Measurements from ENCODE around the gene BCL11B.
A peak's percentile ranks its signal among the peaks of the same experiment; 100 is the strongest.

The BCL11B gene

DNA sequence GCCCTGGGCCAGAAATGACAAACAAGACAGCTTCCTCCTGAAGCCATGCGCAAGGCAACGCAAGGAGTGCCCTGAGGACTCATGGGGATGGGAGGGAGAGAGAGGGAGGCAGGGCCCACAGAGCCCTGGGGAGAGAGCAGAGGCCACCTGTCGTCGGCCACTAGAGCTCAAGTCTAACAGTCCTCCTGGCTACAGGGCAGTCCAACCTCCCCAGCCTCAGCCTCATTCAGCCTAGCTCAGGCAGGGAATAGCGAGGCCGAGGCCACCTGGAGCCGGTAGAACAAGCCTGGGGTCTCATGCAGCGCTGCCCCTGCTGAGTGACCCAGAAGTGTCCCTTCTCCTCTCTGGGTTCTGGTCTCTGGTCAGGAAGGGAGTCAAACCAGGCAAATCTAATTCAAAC is 69.5 kb downstream of the BCL11B start:
- H3K4me3 ChIP-seq (ENCODE audit: low read length), result no peak overlapping the region
- H3K9ac ChIP-seq (ENCODE audit: low read length), result no peak overlapping the region
- no peaks in the 10 kb centered on the region for H3K36me3 ChIP-seq (ENCODE audit: control insufficient read depth, insufficient read depth, low read length)
- H3K4me1 ChIP-seq (ENCODE audit: control insufficient read depth, insufficient read depth, low read length), result no peaks in the 10 kb centered on the region
- H3K27me3 ChIP-seq (ENCODE audit: control insufficient read depth, insufficient read depth, low read length), result no peaks in the 10 kb centered on the region
- H3K9me3 ChIP-seq (ENCODE audit: control insufficient read depth, low read length), result no peaks in the 10 kb centered on the region

DNA sequence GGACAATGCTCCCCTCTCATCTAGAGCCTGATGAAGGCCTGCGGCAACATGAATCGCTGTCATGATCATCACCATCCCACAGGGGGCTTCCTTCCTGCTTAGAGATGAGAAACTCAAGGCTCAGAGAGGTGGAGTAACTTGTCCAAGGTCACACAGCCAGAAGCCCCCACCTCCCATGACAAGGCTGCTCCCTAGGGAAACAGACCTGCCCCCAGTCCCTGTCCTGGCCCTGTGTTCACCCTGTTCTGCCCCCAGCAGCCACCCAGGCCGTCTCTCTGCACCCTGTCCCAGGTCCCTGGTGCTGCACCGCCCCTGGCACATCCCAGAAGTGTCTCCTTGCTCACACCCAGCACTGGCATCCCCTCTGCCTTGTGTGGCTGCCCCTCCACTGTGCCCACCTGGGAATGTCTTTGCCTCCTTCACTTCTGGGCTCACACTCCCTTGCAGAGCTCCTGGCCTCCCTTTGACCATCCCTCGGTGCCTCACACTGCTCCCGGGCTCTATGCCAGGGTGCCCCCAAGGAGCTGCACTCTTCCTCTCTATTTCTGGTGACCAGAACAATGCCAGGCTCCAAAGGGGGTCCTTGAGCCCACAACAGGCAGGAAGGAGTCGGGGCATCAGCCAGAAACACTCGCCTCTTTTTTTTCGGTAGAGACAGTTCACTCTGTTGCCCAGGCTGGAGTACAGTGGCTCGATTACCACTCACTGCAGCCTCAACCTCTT is 70.5 kb downstream of the BCL11B start:
- no peaks in the 10 kb centered on the region for H3K36me3 ChIP-seq (ENCODE audit: control insufficient read depth, insufficient read depth, low read length)
- no peak overlapping the region for H3K9ac ChIP-seq (ENCODE audit: low read length)
- H3K27me3 ChIP-seq (ENCODE audit: control insufficient read depth, insufficient read depth, low read length), result no peaks in the 10 kb centered on the region
- no peaks in the 10 kb centered on the region for H3K4me1 ChIP-seq (ENCODE audit: control insufficient read depth, insufficient read depth, low read length)
- no peaks in the 10 kb centered on the region for H3K9me3 ChIP-seq (ENCODE audit: control insufficient read depth, low read length)
- no peak overlapping the region for H3K4me3 ChIP-seq (ENCODE audit: low read length)

DNA sequence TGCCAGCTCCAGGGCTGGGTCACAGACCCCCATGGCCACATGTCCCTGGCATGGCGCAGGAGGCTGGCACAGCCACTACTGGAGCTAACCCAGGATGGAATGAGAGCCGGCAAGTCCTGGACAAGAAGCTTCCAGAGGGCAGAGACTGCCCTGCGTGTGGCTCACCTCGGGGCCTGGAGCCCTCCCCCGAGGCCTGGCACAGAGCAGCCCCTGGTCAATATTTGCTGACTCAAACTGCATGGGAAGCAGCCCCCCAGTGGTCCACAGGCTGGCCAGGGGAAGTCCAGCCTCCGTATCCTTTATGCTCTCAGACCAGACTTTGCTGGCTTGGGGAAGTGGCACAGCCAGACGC is 71.4 kb downstream of the BCL11B start:
- no peaks in the 10 kb centered on the region for H3K27me3 ChIP-seq (ENCODE audit: control insufficient read depth, insufficient read depth, low read length)
- no peaks in the 10 kb centered on the region for H3K4me1 ChIP-seq (ENCODE audit: control insufficient read depth, insufficient read depth, low read length)
- H3K4me3 ChIP-seq (ENCODE audit: low read length), result no peak overlapping the region
- H3K36me3 ChIP-seq (ENCODE audit: control insufficient read depth, insufficient read depth, low read length), result no peaks in the 10 kb centered on the region
- H3K9ac ChIP-seq (ENCODE audit: low read length), result no peak overlapping the region
- no peaks in the 10 kb centered on the region for H3K9me3 ChIP-seq (ENCODE audit: control insufficient read depth, low read length)

DNA sequence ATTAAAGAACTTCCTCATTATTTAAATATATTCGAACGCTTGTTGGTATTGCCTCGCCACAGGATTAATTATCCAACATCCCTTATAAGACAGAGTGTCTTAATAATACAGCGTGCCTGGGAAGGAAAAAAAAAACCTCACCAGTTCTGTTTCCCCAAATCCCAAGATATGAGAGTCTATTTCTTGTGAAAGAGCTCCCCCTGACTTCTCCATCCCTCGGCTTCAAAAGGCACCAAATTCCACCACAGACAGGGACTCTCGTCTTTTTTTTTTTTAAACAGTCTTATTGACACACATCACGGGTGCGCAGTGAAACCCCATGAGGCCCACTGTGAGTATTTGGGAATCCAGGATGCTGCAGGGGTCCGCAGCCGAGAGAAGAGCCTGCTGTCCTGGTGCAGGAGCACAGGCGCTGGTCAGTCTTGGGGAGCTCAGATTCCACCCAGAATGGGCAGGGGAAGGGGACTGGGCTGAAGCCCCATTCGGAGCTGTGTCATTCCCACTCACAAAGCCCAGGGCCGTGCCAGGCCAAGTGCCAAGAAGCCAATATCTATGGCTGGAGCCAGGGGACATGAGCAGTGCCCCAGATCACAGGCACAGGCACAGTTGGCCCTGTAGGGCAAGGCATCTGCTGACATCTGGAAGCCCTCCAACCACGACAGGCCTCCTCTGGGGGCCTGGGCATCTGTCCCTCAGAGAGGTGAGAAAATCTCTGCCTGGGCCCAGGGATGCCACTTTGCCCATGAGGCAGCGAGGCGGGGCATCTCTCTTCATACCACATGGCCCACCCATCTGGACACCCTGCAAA is 71.9 kb downstream of the BCL11B start:
- no peaks in the 10 kb centered on the region for H3K36me3 ChIP-seq (ENCODE audit: control insufficient read depth, insufficient read depth, low read length)
- no peak overlapping the region for H3K9ac ChIP-seq (ENCODE audit: low read length)
- no peaks in the 10 kb centered on the region for H3K4me1 ChIP-seq (ENCODE audit: control insufficient read depth, insufficient read depth, low read length)
- H3K27me3 ChIP-seq (ENCODE audit: control insufficient read depth, insufficient read depth, low read length), result no peaks in the 10 kb centered on the region
- H3K9me3 ChIP-seq (ENCODE audit: control insufficient read depth, low read length), result no peaks in the 10 kb centered on the region
- H3K4me3 ChIP-seq (ENCODE audit: low read length), result no peak overlapping the region

DNA sequence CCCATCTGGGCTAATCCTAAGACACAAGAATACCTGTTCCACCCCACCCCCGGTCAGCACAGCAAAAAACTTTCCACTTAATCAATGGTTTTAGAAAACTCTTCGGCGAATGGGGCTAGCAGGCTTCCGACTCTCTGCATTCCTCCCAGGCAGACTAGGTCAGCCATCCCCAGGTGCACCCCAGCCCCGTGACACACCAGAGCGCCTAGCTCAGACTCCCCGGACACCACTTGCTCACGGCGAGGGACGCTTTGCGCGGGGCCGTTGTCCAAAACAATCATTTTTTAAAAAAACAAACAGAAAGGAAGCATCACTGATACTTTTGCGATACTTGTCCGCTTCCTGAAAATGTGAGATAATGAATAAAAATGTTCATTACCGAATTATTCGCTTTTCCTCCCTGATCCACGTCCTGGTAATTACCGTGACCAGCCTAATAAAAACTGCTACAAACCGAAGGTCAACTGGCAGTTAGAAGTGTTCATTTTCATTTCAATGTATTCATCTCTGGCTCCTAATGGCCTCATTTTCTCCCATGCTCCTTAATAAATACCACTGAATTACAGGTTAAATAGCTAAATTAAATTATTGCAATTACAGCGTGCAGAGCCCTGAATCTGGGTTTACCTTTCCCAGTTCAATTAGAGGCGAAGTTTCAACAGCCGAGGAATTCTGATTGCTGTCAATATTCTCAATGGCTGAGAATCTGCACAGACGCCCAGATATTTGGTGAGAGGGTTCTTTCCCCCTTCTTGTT is 73.1 kb downstream of the BCL11B start:
- Histone ChIP-seq H3K36me3 (ENCODE audit: control insufficient read depth, insufficient read depth, low read length) (no peaks in the 10 kb centered on the region), H3K4me3 (ENCODE audit: low read length) (no peak overlapping the region), H3K9me3 (ENCODE audit: control insufficient read depth, low read length) (no peaks in the 10 kb centered on the region), H3K4me1 (ENCODE audit: control insufficient read depth, insufficient read depth, low read length) (no peaks in the 10 kb centered on the region), H3K9ac (ENCODE audit: low read length) (no peak overlapping the region), H3K27me3 (ENCODE audit: control insufficient read depth, insufficient read depth, low read length) (no peaks in the 10 kb centered on the region)

DNA sequence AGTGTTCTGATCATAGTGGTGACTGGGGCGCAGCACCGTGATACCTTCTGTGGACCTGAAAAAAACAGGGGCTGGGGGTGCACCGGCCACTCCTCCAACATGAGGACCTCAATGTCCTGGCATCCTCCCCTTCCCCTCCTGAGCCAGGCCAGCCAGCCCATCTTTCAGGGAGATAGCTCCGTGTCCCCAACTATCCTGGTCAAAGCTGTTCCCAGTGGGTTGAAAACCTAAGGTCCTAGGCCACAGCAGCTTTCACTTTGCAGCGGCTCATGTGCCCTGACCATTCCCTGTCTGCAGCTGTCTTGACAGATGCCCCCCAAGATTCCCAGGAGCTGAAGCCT is 75.7 kb downstream of the BCL11B start:
- no peaks in the 10 kb centered on the region for H3K27me3 ChIP-seq (ENCODE audit: control insufficient read depth, insufficient read depth, low read length)
- H3K4me1 ChIP-seq (ENCODE audit: control insufficient read depth, insufficient read depth, low read length), result peaks cover 9% of the 10 kb centered on the region
- H3K36me3 ChIP-seq (ENCODE audit: control insufficient read depth, insufficient read depth, low read length), result no peaks in the 10 kb centered on the region
- no peak overlapping the region for H3K9ac ChIP-seq (ENCODE audit: low read length)
- no peaks in the 10 kb centered on the region for H3K9me3 ChIP-seq (ENCODE audit: control insufficient read depth, low read length)
- H3K4me3 ChIP-seq (ENCODE audit: low read length), result no peak overlapping the region

DNA sequence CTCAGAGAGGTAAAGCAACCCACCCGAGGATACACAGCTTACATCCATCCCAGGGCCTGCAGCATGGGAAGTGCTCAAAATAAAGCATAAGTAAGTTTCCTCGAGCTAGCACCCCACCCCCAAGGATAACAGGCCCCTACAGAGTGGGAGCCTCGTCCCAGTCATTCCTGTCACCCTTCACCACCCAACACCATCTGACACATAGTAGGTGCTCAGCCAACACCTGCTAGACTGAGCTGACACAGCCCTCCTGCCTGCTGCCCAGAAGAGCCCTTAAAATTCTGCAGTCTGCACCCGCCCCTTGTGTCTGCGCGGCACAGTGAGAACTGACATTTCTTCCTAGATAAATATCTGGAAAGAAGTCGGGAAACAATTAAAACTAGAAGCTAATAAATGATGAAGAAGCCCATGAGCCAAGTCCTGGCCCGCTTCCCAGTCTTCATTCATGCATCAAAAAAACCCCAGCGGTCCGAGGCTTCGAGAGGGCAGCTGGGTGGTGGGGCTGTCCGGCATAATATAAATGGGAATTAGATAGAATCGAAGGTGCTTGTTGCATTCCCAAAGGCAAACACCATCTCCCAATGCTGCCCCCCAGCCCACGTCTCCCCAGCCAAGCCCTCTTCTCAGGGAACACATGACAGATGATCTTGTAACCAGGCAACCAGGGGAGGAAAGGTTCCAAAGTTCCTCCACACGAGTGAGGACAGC is 76.2 kb downstream of the BCL11B start:
- Histone ChIP-seq H3K27me3 (ENCODE audit: control insufficient read depth, insufficient read depth, low read length) (no peaks in the 10 kb centered on the region), H3K4me1 (ENCODE audit: control insufficient read depth, insufficient read depth, low read length) (peaks cover 15% of the 10 kb centered on the region), H3K4me3 (ENCODE audit: low read length) (no peak overlapping the region), H3K9ac (ENCODE audit: low read length) (no peak overlapping the region), H3K9me3 (ENCODE audit: control insufficient read depth, low read length) (no peaks in the 10 kb centered on the region), H3K36me3 (ENCODE audit: control insufficient read depth, insufficient read depth, low read length) (no peaks in the 10 kb centered on the region)

DNA sequence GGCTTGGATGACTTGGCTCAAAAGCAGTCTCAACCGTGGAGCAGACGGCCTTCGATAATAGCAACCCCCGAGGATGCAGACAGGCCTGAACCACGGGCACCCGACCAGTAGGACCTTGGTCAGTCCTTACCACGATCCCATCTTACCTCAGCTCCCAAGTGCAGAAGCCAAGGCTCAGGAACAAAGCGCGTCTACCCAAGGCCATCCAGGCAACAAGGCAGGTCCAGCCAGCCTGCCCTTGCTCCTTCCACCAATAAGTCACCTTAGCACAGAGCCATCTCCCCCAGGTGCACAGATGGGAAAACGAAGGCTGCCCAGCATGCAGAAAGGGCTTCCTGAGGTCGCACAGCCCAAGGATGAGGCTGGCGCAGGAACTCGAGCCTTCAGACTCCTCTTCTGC is 77.3 kb downstream of the BCL11B start:
- no peak overlapping the region for H3K4me3 ChIP-seq (ENCODE audit: low read length)
- peaks cover 15% of the 10 kb centered on the region for H3K4me1 ChIP-seq (ENCODE audit: control insufficient read depth, insufficient read depth, low read length)
- H3K27me3 ChIP-seq (ENCODE audit: control insufficient read depth, insufficient read depth, low read length), result no peaks in the 10 kb centered on the region
- no peaks in the 10 kb centered on the region for H3K36me3 ChIP-seq (ENCODE audit: control insufficient read depth, insufficient read depth, low read length)
- H3K9me3 ChIP-seq (ENCODE audit: control insufficient read depth, low read length), result no peaks in the 10 kb centered on the region
- H3K9ac ChIP-seq (ENCODE audit: low read length), result no peak overlapping the region

DNA sequence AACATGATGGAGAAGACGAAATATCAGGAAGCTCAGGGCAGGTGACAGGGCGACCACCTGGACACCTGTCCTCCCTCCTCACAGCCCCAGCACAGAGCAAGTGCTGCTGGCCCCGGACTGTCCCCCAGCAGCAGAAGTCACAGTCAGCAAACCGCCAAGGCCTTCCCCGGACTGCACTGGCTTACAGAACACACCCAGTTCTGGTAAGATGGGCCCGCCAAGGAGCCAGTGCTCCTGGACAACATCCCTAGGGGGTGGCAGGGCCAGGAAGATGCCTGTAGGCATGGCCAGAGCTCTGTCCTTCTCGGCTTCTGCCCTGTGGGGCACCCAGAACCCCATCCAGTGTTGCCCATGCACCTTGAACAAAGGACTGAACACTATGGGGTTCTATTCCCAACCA is 77.9 kb downstream of the BCL11B start:
- peaks cover 15% of the 10 kb centered on the region for H3K4me1 ChIP-seq (ENCODE audit: control insufficient read depth, insufficient read depth, low read length)
- H3K9me3 ChIP-seq (ENCODE audit: control insufficient read depth, low read length), result no peaks in the 10 kb centered on the region
- H3K36me3 ChIP-seq (ENCODE audit: control insufficient read depth, insufficient read depth, low read length), result no peaks in the 10 kb centered on the region
- H3K4me3 ChIP-seq (ENCODE audit: low read length), result no peak overlapping the region
- H3K9ac ChIP-seq (ENCODE audit: low read length), result no peak overlapping the region
- no peaks in the 10 kb centered on the region for H3K27me3 ChIP-seq (ENCODE audit: control insufficient read depth, insufficient read depth, low read length)

DNA sequence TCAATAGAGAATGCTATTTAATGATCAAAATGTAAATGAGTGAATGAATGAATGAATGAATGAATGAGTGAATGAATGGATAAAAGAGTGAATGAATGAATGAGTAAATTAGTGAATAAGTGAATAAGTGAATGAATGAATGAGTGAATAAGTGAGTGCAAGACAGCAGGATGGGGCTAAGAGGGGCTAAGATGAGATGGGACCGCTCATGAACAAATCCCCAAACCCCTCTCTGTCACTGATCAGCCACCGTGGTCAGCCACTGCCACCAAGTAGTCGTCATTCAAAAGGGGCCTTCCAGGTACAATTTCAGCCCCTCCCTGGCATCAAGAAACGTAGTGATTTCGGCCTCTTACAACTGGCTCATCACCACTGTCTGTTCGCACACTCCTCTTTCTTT is 79.2 kb downstream of the BCL11B start:
- no peaks in the 10 kb centered on the region for H3K36me3 ChIP-seq (ENCODE audit: control insufficient read depth, insufficient read depth, low read length)
- H3K9ac ChIP-seq (ENCODE audit: low read length), result no peak overlapping the region
- no peaks in the 10 kb centered on the region for H3K27me3 ChIP-seq (ENCODE audit: control insufficient read depth, insufficient read depth, low read length)
- H3K4me3 ChIP-seq (ENCODE audit: low read length), result peak overlapping the region; percentile 6
- peaks cover 15% of the 10 kb centered on the region for H3K4me1 ChIP-seq (ENCODE audit: control insufficient read depth, insufficient read depth, low read length)
- H3K9me3 ChIP-seq (ENCODE audit: control insufficient read depth, low read length), result no peaks in the 10 kb centered on the region

DNA sequence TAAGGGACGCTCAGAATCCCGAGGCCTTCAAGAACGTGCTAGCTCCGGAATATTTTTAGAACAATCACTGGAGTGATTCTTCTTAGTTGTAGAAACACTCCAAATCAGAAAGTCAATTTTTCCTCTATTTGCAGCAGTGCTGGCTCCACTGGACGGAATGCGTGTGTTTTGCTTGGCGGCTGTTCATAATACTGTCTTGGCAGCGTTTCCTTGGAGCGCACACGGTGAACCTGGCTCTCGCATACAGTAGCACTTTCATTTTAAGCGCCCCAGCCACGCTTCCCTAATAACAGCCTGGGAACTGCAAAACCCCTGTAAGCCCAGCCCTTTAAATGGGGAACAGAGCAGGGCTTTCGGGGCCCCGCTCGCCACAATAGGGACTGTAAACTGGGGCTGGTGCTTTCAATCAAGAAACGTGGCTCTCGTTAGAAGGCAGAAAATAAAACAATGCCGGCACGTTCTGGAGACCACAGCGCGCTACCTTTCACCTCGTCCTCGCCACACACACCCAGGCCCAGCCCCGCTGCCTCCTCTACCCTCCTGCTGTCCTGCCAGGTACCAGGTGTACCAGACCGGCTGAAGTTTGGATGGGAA is 79.9 kb downstream of the BCL11B start:
- Histone ChIP-seq H3K27me3 (ENCODE audit: control insufficient read depth, insufficient read depth, low read length) (no peaks in the 10 kb centered on the region), H3K9ac (ENCODE audit: low read length) (peak overlapping the region; percentile 60), H3K9me3 (ENCODE audit: control insufficient read depth, low read length) (no peaks in the 10 kb centered on the region), H3K4me1 (ENCODE audit: control insufficient read depth, insufficient read depth, low read length) (peaks cover 15% of the 10 kb centered on the region), H3K4me3 (ENCODE audit: low read length) (peak overlapping the region; percentile 6), H3K36me3 (ENCODE audit: control insufficient read depth, insufficient read depth, low read length) (no peaks in the 10 kb centered on the region)

Measured in mucosa of stomach (tissue), 1 donor.